ENCODE data around the gene INPP5A.

Gene INPP5A

DNA sequence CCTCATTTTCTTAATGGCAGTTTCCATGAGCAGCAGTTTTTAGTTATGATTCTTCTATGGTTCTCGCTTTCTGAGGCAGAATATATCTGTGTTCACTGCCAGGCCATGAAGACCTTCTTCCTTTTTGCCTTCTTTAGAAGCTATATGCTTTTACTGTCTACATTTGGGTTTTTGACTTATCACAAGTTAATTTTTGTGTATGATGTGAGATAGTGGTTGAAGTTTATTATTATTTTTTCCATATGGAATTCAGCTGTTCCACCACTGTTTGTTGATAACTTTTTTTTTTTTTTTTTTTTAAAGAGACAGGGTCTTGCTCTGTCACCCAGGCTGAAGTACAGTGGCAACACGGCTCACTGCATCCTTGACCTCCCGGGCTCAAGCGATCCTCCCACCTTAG lies 44.5 kb downstream of the INPP5A start:
- TF ChIP-seq GATA1 (IDR thresholded peaks at IDR 0.05; ENCODE audit: low read depth, low read length) (no peak), POLR2A (IDR thresholded peaks at IDR 0.05; ENCODE audit: low read length) (no peak)
- DNase-seq = no peak

DNA sequence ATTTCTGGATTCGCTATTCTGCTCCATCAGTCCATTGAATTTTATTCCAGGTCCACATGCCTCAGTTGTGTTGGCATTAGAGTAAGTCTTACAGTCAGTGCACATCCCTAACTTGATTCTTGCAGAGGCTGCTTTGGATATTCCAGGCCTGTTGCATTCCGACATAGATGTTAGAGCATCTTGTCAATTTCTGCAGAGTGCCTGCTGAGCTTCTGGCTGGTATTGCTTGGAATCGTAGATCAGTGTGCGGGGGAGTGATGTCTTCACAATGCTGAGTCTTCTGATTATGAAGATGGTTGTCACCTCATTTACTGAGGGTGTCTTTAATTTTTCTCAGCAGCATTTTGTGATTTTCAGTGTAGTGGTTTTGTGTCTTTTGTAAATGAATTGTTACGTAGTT lies 45.2 kb downstream of the INPP5A start:
- DNase-seq = no peak
- no peak for TF ChIP-seq POLR2A (IDR thresholded peaks at IDR 0.05; ENCODE audit: low read length)
- no peak for TF ChIP-seq GATA1 (IDR thresholded peaks at IDR 0.05; ENCODE audit: low read depth, low read length)

DNA sequence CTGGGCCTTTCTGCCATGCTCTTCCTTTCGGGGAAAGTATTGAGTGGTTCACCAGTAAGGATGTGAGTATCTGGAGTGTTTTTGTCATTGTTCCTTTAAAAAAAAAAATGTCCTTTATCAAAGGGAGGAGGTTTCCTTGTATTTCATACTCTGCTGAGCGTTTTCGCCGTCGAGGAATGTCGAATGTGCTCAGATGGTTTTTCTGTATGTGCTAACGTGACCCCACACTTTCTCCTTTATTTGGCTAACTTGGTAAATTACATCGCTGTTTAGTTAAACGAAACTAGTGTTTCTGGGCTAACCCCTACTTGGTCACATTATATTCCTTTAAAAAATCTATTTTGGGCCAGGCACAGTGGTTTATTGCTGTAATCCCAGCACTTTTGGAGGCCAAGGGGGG lies 45.9 kb downstream of the INPP5A start:
- TF ChIP-seq POLR2A (IDR thresholded peaks at IDR 0.05; ENCODE audit: low read length) (no peak), GATA1 (IDR thresholded peaks at IDR 0.05; ENCODE audit: low read depth, low read length) (no peak)
- no peak for DNase-seq

DNA sequence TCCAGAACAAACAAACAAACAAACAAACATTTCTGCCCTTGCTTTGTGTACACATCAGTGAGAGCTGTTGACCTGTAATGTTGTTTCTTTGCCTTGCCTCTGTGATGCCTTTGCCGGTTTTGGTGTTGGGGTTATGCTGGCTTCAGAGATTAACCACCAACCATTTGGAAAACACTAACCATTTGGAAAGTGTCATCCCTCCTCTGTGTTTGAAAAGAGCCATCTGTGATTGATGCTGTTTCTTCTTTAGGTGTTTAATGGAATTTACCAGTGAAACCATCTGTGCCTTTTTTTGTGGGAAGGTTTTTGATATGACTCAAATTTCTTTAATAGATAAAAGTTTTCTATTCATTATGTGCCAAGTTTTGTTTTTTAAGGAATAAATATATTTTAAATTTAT lies 46.5 kb downstream of the INPP5A start:
- TF ChIP-seq GATA1 (IDR thresholded peaks at IDR 0.05; ENCODE audit: low read depth, low read length) = no peak
- TF ChIP-seq POLR2A (IDR thresholded peaks at IDR 0.05; ENCODE audit: low read length) = no peak
- no peak for DNase-seq

DNA sequence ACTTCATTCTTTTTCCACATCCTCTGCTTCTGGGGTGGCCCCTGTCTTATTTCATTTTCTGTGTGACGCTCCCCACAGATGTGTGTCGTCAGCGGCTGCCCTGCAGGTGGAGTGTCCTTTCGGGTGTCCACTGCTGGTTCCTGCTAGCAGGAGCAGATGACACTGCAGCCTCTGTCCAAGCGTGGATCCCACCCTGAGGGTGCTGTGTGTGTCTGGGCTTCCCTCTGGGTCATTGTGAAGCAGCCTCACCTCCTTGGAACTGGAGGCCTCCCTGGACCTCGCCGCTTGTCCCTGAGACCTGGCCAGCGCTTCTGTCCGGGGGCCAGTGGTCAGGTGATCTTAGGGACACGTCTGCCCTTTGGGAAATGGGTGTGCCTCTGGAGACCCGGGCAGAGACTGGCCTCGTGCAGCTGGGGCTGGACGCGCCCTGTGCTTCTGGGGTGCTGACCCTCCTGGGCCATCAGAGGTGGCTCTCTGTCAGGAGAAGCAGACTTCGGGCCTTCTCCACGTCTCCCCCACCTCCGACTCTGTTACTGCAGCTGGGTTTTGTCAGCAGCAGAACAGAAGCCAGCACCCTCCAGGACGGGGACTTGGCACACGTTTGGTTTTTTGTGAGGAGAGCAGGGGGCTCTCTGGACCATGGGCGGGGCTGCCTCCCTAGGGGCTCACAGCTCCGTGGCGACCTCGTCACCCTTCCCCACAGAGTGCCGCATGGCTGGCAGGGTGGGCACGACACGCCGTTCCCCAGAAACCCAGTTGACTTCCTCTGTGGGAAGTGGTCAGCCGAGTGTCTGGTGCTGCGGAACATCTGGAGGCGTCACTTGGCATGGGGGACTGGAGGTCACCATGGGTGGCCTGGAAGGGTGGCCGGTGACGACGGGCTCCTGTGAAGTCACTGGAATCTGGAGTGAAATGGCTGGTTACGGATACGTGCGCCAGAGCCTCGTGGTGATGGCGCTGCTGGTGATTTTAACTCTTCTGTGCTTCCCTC lies 48.4 kb downstream of the INPP5A start:
- DNase-seq = no peak
- TF ChIP-seq GATA1 (IDR thresholded peaks at IDR 0.05; ENCODE audit: low read depth, low read length) = no peak
- no peak for TF ChIP-seq POLR2A (IDR thresholded peaks at IDR 0.05; ENCODE audit: low read length)

DNA sequence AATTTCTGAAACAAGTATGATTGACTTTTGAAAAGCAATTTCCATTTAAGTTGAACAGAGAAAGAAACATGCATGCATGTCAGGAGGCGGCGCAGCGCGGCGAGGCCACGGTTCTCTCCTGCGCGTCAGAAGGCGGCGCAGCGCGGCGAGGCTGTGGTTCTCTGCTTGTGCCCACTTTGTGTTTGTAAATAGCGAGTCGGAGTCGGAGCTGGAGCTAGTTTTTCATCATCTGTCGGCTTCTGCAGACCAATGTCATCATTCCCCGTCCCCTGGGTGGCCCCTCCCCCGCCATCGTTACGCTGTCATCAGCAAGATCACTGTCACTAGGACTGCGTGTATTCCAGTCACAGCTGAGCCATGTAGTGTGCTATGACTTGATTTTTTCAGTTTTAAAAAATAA lies 49.2 kb downstream of the INPP5A start:
- no peak for DNase-seq
- no peak for TF ChIP-seq POLR2A (IDR thresholded peaks at IDR 0.05; ENCODE audit: low read length)
- no peak for TF ChIP-seq GATA1 (IDR thresholded peaks at IDR 0.05; ENCODE audit: low read depth, low read length)

DNA sequence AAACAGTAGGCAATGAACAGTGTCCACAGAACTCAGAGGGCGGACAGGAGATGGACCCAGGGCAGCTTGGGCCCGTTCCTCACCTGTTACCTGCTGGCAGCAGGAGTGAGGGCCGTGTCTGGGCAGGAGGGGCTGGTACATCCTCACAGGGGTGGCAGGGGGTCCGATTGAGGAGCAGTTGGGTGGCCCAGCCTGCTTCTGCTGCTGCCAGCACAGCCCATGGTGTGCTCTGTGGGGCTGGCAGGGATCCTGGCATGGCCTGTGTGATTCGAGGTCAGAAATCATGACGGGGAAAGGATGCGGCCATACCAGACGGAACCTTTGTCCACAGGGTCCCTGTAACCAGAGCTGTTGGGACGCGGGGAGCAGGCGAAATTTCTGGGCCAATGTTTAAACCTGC lies 49.6 kb downstream of the INPP5A start:
- DNase-seq = no peak
- TF ChIP-seq GATA1 (IDR thresholded peaks at IDR 0.05; ENCODE audit: low read depth, low read length) (no peak), POLR2A (IDR thresholded peaks at IDR 0.05; ENCODE audit: low read length) (no peak)

DNA sequence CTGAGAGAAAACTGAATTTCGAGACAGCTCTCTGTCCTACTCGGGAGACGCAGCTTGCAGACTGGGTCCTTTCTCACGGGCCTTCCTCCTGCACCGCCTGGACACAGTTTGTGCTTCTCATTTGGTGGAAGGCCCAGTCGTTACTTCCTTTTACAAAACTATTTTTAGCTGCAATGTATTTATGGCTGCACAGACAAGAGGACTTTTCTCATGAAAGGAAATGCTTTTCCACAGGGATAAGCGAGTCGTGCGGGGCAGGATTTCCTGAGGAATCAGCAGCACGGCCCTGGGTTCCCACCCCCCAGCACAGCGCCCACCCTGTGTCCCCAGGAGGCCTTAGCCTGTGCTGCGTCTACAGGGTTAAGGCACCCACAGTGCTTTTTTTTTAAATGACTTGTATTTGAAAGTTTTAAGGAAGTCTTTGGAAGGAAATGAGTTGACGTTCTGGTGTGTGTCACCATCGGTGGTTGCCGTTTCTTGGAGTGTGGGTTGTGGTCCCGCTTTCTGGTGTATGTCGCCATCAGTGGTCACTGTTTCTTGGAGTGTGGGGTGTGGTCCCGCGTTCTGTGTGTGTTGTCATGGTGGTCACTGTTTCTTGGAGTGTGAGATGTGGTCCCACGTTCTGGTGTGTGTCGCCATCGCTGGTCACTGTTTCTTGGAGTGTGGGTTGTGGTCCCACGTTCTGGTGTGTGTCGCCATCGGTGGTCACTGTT lies 50.9 kb downstream of the INPP5A start:
- DNase-seq = peak in 1 of 2 experiments; percentile 13
- no peak for TF ChIP-seq GATA1 (IDR thresholded peaks at IDR 0.05; ENCODE audit: low read depth, low read length)
- no peak for TF ChIP-seq POLR2A (IDR thresholded peaks at IDR 0.05; ENCODE audit: low read length)

DNA sequence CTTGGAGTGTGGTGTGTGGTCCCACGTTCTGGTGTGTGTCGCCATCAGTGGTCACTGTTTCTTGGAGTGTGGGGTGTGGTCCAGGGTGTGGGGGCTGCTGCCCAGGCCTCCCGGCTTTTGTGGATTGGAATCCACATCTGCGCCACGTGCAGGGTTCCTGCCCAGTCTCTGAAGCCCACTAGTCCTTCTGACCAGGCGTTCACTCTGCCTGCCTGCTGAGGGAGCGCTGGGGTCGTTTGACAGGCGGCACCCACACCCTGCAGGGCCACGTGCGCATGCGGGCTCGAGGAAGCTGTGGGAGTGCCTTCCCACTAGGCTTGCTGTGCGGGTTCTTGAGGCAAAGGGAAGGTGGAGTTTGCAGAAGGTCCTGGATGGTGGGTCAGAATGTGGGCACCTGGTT lies 51.4 kb downstream of the INPP5A start:
- no peak for DNase-seq
- no peak for TF ChIP-seq POLR2A (IDR thresholded peaks at IDR 0.05; ENCODE audit: low read length)

DNA sequence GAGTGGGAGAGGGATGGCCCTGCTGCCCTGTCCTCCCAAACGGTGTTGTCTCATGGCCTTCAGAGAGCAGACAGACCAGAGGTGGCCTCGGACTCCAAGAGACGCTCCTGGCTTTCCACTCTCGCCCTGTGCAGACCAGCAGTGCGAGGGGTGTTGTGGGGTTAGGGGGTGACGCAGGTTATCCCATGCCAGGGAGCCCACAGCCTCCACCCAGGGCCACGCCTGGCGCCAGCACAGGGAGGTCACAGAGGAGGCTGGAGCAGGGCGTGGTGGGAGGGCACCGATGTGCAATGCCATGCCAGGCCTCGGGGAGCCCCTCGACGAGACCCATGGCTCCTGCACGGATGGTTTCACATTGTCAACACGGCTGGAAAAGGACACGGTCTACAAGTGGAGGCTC lies 52.1 kb downstream of the INPP5A start:
- TF ChIP-seq GATA1 (IDR thresholded peaks at IDR 0.05; ENCODE audit: low read depth, low read length) (no peak), POLR2A (IDR thresholded peaks at IDR 0.05; ENCODE audit: low read length) (no peak)
- no peak for DNase-seq

DNA sequence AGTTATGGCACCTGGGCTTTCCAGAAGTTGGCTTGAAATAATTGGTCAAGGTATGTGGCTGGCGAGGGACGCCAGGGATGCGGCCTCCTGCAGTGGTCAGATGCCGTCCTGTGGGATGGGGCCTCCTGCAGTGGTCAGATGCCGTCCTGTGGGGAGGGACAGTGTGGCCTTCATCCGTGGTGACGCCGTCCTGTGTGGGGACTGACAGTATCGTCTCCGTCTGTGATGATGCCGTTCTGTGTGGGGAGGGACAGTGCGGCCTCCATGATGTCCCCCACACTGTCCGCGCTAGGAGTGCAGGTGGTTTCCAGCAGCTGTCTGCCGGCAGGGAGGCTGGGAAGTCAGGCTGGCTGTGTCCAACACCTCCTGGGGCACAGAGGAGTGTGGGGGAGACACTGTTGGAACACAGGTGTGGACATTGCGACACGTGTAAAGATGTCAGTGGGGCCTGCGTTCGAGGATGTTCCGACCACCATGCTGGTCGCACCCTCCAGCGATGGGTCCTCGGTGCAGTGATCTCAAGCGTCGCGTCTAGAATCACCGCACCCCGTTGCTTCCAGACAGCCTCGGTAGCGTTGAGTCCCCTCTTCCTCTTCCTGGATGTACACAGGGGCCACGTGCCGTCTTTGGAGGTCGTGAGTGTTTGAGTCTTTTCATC lies 52.6 kb downstream of the INPP5A start:
- TF ChIP-seq GATA1 (IDR thresholded peaks at IDR 0.05; ENCODE audit: low read depth, low read length) (no peak), POLR2A (IDR thresholded peaks at IDR 0.05; ENCODE audit: low read length) (no peak)
- no peak for DNase-seq

DNA sequence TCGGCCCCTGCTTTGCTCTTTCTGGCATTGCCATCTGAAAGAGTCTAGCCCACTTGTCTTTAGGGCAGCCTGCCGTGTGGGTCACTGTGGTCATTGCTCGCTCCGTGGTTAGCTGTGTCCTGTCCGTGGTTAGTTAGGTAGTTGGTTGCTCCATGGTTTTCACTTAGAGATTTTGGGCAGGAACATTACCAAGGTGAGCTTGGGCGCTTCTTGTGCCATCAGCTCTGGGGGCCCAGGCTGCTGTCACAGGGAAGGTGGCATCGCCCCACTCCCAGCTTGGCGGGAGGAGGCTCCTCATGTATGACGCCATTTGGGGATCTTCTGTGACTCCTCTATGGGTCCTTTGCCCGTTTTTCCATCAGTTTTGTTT lies 53.1 kb downstream of the INPP5A start:
- no peak for DNase-seq
- TF ChIP-seq POLR2A (IDR thresholded peaks at IDR 0.05; ENCODE audit: low read length) (no peak), GATA1 (IDR thresholded peaks at IDR 0.05; ENCODE audit: low read depth, low read length) (no peak)

DNA sequence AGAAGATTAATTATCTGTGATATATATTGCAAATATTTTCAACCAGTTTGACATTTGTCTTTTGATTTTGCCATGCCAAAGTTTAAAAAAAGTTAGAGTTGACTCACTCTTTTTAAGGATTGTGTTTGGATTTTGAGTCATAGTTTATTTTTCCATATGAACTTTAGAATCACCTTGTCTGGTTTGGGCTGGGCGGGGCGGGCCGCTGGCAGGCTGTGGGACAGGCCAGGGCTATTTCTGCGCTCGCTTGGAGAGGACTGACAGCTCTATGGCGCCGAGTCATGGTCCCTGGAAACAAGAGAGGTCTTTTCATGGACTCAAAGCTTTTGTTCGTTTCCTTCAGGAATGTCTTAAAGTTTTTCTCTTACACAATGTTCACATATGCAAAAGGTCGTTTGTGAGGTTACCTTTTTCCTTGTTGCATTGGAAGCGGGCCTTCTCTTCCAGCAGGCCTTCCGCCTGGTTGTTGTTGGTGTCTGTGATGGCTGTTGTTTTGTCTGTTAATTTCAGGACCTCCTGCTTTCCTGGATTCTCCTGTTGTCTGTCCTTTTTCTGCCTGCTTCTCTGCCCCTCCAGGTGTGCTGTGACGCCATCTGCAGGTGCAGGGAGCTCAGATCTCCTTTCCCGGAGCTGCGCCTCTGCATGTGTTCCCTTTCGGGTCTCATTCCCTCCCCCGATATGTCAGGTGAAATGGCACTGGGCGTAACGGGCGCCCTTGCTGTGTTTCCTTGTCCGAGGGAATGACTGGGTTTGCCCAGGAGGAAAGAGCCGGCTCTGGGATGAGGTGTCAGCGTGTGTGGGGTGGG lies 53.8 kb downstream of the INPP5A start:
- no peak for TF ChIP-seq GATA1 (IDR thresholded peaks at IDR 0.05; ENCODE audit: low read depth, low read length)
- no peak for TF ChIP-seq POLR2A (IDR thresholded peaks at IDR 0.05; ENCODE audit: low read length)
- DNase-seq = no peak

Measured in erythroblast (primary cell).